ENCODE results near the gene CEP350.

GRCh38 chr1:180153032-180153431 is 198.4 kb downstream of the CEP350 start:
- TF ChIP-seq CTCF (IDR thresholded peaks at IDR 0.05) (no peak), ZFX (IDR thresholded peaks at IDR 0.05; ENCODE audit: borderline replicate concordance) (no peak)
